ENCODE data around the gene SLC22A13. TPM values are rescaled to one million over a fixed set of nuclear protein-coding genes. Genes with fewer than 3 reads are reported as not detected.

Gene SLC22A13
- total and polyA plus RNA-seq, 2 donors (not counting 3 experiments of a cell fraction or from before 2014, with no cell fraction given): 0.11 to 0.53 TPM

- TF ChIP-seq CTCF (IDR thresholded peaks at IDR 0.05; ENCODE audit: extremely low read depth in 1 of 2, insufficient read depth in 1 of 2, low read depth in 1 of 2, low read length in 2 of 2) (no peak), EZH2 (IDR thresholded peaks at IDR 0.05; ENCODE audit: borderline replicate concordance, low read depth, low read length, severe bottlenecking) (no peak), MYC (IDR thresholded peaks at IDR 0.05; ENCODE audit: low read depth, low read length) (no peak), FOS (IDR thresholded peaks at IDR 0.05; ENCODE audit: borderline replicate concordance, insufficient read depth, low read length) (no peak), GATA2 (IDR thresholded peaks at IDR 0.05; ENCODE audit: insufficient read depth, insufficient read length, low read depth, low read length) (no peak), MAX (IDR thresholded peaks at IDR 0.05; ENCODE audit: insufficient read depth, insufficient read length) (no peak), POLR2AphosphoS5 (IDR thresholded peaks at IDR 0.05; ENCODE audit: insufficient read depth, low read depth, low read length) (no peak), POLR2A (IDR thresholded peaks at IDR 0.05; ENCODE audit: low read depth, low read length) (no peak), JUN (IDR thresholded peaks at IDR 0.05; ENCODE audit: borderline replicate concordance, insufficient read depth, insufficient read length, low read depth) (no peak)
- Histone ChIP-seq H2AFZ (ENCODE audit: low read depth, low read length) (no peak overlapping the region), H3K27me3 (ENCODE audit: control insufficient read depth in 2 of 2, insufficient read depth in 2 of 2, low read length in 2 of 2) (no peaks in the 10 kb centered on the region), H3K9me3 (replicated peaks; ENCODE audit: control insufficient read depth, insufficient read depth, low read length) (no peaks in the 10 kb centered on the region), H4K20me1 (replicated peaks; ENCODE audit: control insufficient read depth, extremely low read depth, insufficient read depth, low read length) (no peaks in the 10 kb centered on the region), H3K36me3 (ENCODE audit: control insufficient read depth in 2 of 2, extremely low read depth in 1 of 2, insufficient read depth in 2 of 2, low read length in 2 of 2) (no peaks in the 10 kb centered on the region), H3K4me1 (ENCODE audit: control insufficient read depth, extremely low read depth, insufficient read depth, low read length) (no peaks in the 10 kb centered on the region), H3K4me2 (ENCODE audit: insufficient read depth, low read length) (no peak overlapping the region), H3K27ac (ENCODE audit: insufficient read depth, low read depth, low read length) (no peak overlapping the region), H3K9me1 (replicated peaks; ENCODE audit: control insufficient read depth, extremely low read depth, insufficient read depth, low read length) (no peaks in the 10 kb centered on the region), H3K9ac (replicated peaks; ENCODE audit: extremely low read depth, insufficient read depth, low read length) (no peak overlapping the region), H3K79me2 (ENCODE audit: control insufficient read depth, insufficient read depth, low read length) (no peaks in the 10 kb centered on the region), H3K4me3 (replicated peaks in 1 of 3; ENCODE audit: insufficient read depth in 1 of 3, low read depth in 1 of 3, low read length in 3 of 3) (no peak overlapping the region)
- intact Hi-C loops (cut with micrococcal nuclease): no loop called here
- dilution Hi-C loops (cut with MboI; ENCODE audit: extremely low pct_ligation_motif_present, low sequenced_read_pairs): no loop called here
- DNase-seq (ENCODE audit: low read depth, low spot score) (no peak), FAIRE-seq (no peak)
- ChIA-PET CTCF (no interaction called here), POLR2A (no interaction called here)
- no TSS peak for BruUV-seq (replicated peaks)
These were observed 2.0 kb downstream of the SLC22A13 start for GRCh38 chr3:38267662-38268061.

Measured in endothelial cell of umbilical vein (primary cell).